Heart left ventricle (tissue), 13 donors: Measurements from ENCODE around the gene LHCGR.

ENCODE experiments used
- CTCF ChIP-seq, 12 donors: fragments of 200-600 bp; sonication (generic) in 4 of 12; IDR thresholded peaks; one replicate each; pipeline versions ENCODE4 v1.5.0 to v1.8.0; 2018 to 2022; ENCODE audit warnings: antibody characterized with exemption in 12 of 12, mild to moderate bottlenecking in 5 of 12
- POLR2A ChIP-seq, 2 donors: fragments of 450-650 bp; IDR thresholded peaks; one replicate each; pipeline ENCODE4 v1.6.1; 2017; ENCODE audit warnings: antibody characterized with exemption in 2 of 2, mild to moderate bottlenecking in 2 of 2, moderate library complexity in 2 of 2
- donor health status: ischemic (EF 13 %, LVEDD 7.1; RV severe dilation, severe dysfunction).
- donor health status: DM: no; HTN: yes; CAD: no.
- donor health status: DM: no; HTN: no; CAD: no.
- donor health status: ischemic (EF 25% LVEDD 6.9; RV normal size, moderate dysfunction).
- donor health status: ischemic (EF 25% LVEDD 5.7; RV mildly dilated, moderate dysfunction).
- donor health status: ischemic (EF 35%, LVEDD 5.7; RV mildly dilated, moderate dysfunction).
- donor health status: nonischemic (EF 11% LVEDD 7.7; RV severe dilation, severe dysfunction).
- donor health status: DM: yes; HTN: yes; CAD: no.
- donor health status: PGD.
- donor health status: ischemic (EF 29% LVEDD 5.4; RV normal size, mild dysfunction).
- donor health status: nonischemic (EF 23%, LVEDD 6.1; RV moderate dilation, normal function).

GRCh38 chr2:48799601-48800000 is 44.1 kb upstream of the LHCGR start:
- TF ChIP-seq CTCF (IDR thresholded peaks at IDR 0.05) (no peak), POLR2A (IDR thresholded peaks at IDR 0.05) (no peak)
